GM12892 (cell line): ENCODE measurements around the gene TBC1D5.

Source experiments
- POLR2A ChIP-seq: IDR thresholded peaks from 2 replicates; pipeline ENCODE4 v1.6.1; 2011; ENCODE audit warnings: low read depth, low read length, control low read depth
- POLR2AphosphoS5 ChIP-seq: IDR thresholded peaks from 2 replicates; pipeline ENCODE4 v1.6.1; 2011; ENCODE audit warnings: low read depth, low read length, control low read depth
- TAF1 ChIP-seq: IDR thresholded peaks from 2 replicates; pipeline ENCODE4 v1.6.1; 2011; ENCODE audit warnings: low read depth, mild to moderate bottlenecking, control low read depth, low read length, borderline replicate concordance

DNA sequence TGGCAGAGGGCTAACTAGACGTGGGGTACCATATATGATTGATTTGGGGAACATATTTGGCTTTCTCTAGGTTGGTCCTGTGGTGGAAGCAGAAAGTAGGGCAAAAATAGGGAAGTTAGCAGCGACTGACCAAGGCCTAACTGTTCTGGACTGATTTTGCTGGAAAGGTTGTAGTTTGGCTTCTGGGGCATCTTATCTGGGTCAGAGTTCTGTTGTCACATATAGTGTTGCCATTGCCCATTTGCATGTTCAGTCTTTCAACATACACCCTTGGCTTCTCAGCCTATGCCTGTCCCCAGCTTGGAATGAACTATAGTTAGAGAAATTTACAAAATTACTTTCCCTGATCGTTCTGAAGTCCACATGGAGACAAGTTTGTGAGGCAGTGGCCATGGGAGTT lies 426.5 kb downstream of the TBC1D5 start:
- TF ChIP-seq POLR2AphosphoS5: no peak
- no peak for TF ChIP-seq POLR2A
- no peak for TF ChIP-seq TAF1
